ENCODE measurements around the gene PHAF1. TPM values are rescaled to one million over a fixed set of nuclear protein-coding genes. Genes with fewer than 3 reads are reported as not detected.

The PHAF1 gene
- total RNA-seq, 1 experiment from 2014 or later, result 21.9 TPM

DNA sequence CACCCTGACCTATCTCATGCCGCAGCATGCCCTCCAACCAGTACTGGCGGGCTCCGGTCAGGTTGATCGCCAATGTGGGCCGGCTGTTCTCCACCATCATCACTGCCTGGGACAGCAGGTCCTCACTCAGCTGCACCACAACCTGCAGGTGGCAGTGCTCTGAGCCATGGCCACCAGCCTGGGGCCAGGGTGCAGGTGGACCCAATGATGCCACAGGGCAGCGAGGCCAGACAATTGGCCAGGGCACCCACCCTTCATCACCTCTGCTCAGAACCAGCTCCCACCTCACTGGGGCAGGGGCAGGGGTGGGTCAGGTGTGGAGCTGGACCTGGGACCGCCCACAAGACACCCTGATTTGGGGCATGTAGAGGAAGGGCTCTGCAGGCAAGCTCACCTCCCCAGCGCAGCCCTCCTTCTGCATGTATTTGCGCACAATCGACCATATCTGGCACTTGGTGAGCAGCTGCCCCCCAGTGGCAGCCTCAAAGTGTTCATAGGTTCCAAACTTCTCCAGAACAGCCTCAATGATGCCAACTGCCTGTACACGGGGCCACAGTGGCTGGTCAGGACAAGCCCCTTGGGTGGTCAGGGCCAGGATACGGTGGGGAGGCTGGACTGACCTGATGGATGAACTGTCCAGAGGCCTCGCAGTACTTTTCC lies 69.8 kb downstream of the PHAF1 start:
- H3K27ac Mint-ChIP-seq (ENCODE audit: unreplicated experiment), result no peak overlapping the region
- BruUV-seq (replicated peaks), result no TSS peak
- no peaks in the 10 kb centered on the region for H3K9me3 Mint-ChIP-seq (ENCODE audit: low read depth, unreplicated experiment)
- no peak overlapping the region for H3K4me3 Mint-ChIP-seq (ENCODE audit: low read depth, unreplicated experiment)
- TF ChIP-seq, protein P1, sequence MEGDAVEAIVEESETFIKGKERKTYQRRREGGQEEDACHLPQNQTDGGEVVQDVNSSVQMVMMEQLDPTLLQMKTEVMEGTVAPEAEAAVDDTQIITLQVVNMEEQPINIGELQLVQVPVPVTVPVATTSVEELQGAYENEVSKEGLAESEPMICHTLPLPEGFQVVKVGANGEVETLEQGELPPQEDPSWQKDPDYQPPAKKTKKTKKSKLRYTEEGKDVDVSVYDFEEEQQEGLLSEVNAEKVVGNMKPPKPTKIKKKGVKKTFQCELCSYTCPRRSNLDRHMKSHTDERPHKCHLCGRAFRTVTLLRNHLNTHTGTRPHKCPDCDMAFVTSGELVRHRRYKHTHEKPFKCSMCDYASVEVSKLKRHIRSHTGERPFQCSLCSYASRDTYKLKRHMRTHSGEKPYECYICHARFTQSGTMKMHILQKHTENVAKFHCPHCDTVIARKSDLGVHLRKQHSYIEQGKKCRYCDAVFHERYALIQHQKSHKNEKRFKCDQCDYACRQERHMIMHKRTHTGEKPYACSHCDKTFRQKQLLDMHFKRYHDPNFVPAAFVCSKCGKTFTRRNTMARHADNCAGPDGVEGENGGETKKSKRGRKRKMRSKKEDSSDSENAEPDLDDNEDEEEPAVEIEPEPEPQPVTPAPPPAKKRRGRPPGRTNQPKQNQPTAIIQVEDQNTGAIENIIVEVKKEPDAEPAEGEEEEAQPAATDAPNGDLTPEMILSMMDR (IDR thresholded peaks at IDR 0.05; ENCODE audit: unreplicated experiment), result no peak
- intact Hi-C loops (cut with micrococcal nuclease; ENCODE audit: unreplicated experiment), result no loop called here
- DNase-seq, result no peak
- no peaks in the 10 kb centered on the region for H3K27me3 Mint-ChIP-seq (ENCODE audit: unreplicated experiment)
- peaks cover 29% of the 10 kb centered on the region for H3K4me1 Mint-ChIP-seq (ENCODE audit: low read depth, unreplicated experiment)
- peaks cover 25% of the 10 kb centered on the region for H3K36me3 Mint-ChIP-seq (ENCODE audit: insufficient read depth, unreplicated experiment)
- CTCF ChIA-PET, result interaction anchor here (1.4 kb wide), 1 partner anchor 23 kb away, joined by 4 read pairs; no protein-coding TSS in a partner anchor

DNA sequence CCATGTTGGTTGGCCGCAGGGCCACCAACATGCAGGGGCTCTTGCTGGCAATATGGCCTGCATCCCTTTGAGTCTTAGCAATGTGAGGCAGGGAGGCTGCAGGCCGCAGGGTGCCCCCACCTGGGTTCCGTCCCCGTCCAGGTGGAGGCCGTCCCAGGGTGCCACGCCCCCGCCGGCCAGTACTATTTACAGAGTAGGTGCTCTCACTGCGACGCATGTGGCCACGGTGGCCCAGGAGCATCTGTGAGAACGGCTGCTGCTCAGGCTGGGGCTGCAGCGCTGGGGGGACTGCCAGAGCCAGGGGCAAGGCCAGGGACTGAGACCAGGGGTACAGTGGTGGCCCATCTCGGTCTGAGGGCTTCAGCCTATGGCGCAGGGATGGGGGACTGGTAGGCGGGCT lies 70.4 kb downstream of the PHAF1 start:
- H3K4me1 Mint-ChIP-seq (ENCODE audit: low read depth, unreplicated experiment), result peaks cover 33% of the 10 kb centered on the region
- BruUV-seq (replicated peaks), result no TSS peak
- H3K27me3 Mint-ChIP-seq (ENCODE audit: unreplicated experiment), result peaks cover 6% of the 10 kb centered on the region
- TF ChIP-seq, protein P1 (IDR thresholded peaks at IDR 0.05; ENCODE audit: unreplicated experiment), result no peak
- DNase-seq, result no peak
- peaks cover 24% of the 10 kb centered on the region for H3K36me3 Mint-ChIP-seq (ENCODE audit: insufficient read depth, unreplicated experiment)
- H3K27ac Mint-ChIP-seq (ENCODE audit: unreplicated experiment), result no peak overlapping the region
- H3K9me3 Mint-ChIP-seq (ENCODE audit: low read depth, unreplicated experiment), result no peaks in the 10 kb centered on the region
- CTCF ChIA-PET, result no interaction called here
- no peak overlapping the region for H3K4me3 Mint-ChIP-seq (ENCODE audit: low read depth, unreplicated experiment)
- intact Hi-C loops (cut with micrococcal nuclease; ENCODE audit: unreplicated experiment), result no loop called here

DNA sequence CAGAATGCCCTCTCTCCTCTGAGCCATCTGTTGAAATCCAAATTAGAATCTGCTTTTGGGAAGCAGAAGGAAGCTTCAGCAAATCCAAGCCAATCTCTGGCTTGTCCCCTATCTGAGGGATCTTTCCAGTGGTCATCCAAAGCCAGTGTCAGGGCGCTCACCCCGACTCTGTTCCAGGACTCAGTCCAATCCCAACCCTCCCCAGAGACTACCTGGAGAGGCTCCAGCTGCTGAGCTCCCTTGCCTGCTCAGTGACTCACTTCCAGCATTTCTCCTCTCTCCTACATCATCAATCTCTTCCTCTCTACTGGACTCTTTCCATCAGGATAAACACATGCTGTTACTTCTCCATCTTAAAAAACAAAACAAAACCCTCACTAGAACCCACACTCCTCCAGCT lies 71.6 kb downstream of the PHAF1 start:
- BruUV-seq (replicated peaks), result no TSS peak
- CTCF ChIA-PET, result interaction anchor here (0.6 kb wide), 1 partner anchor 396 kb away, joined by 4 read pairs; no protein-coding TSS in a partner anchor
- H3K27me3 Mint-ChIP-seq (ENCODE audit: unreplicated experiment), result peaks cover 12% of the 10 kb centered on the region
- peaks cover 18% of the 10 kb centered on the region for H3K36me3 Mint-ChIP-seq (ENCODE audit: insufficient read depth, unreplicated experiment)
- no peak overlapping the region for H3K4me3 Mint-ChIP-seq (ENCODE audit: low read depth, unreplicated experiment)
- intact Hi-C loops (cut with micrococcal nuclease; ENCODE audit: unreplicated experiment), result no loop called here
- H3K4me1 Mint-ChIP-seq (ENCODE audit: low read depth, unreplicated experiment), result peaks cover 30% of the 10 kb centered on the region
- DNase-seq, result no peak
- no peak overlapping the region for H3K27ac Mint-ChIP-seq (ENCODE audit: unreplicated experiment)
- H3K9me3 Mint-ChIP-seq (ENCODE audit: low read depth, unreplicated experiment), result no peaks in the 10 kb centered on the region
- TF ChIP-seq, protein P1 (IDR thresholded peaks at IDR 0.05; ENCODE audit: unreplicated experiment), result no peak

- no peaks in the 10 kb centered on the region for H3K9me3 Mint-ChIP-seq (ENCODE audit: low read depth, unreplicated experiment)
- intact Hi-C loops (cut with micrococcal nuclease; ENCODE audit: unreplicated experiment), result no loop called here
- TF ChIP-seq, protein P1 (IDR thresholded peaks at IDR 0.05; ENCODE audit: unreplicated experiment), result no peak
- no peak for DNase-seq
- H3K36me3 Mint-ChIP-seq (ENCODE audit: insufficient read depth, unreplicated experiment), result peaks cover 10% of the 10 kb centered on the region
- H3K27ac Mint-ChIP-seq (ENCODE audit: unreplicated experiment), result no peak overlapping the region
- CTCF ChIA-PET, result no interaction called here
- no peak overlapping the region for H3K4me3 Mint-ChIP-seq (ENCODE audit: low read depth, unreplicated experiment)
- peaks cover 12% of the 10 kb centered on the region for H3K27me3 Mint-ChIP-seq (ENCODE audit: unreplicated experiment)
- TSS peak; percentile 51 for BruUV-seq (replicated peaks)
- H3K4me1 Mint-ChIP-seq (ENCODE audit: low read depth, unreplicated experiment), result peaks cover 26% of the 10 kb centered on the region
Measured at GRCh38 chr16:67182288-67182687, 72.5 kb downstream of the PHAF1 start.

All from Calu3 (cell line).